GM21723 (cell line): ENCODE results near the gene MAPT.
"Not testable (repeated sequence)": the region's sequence is repeated elsewhere in the genome, so short reads cannot be mapped to it uniquely, and the experiment has no call there.

Experiments used
- ATAC-seq: cut with Tn5 transposase; IDR thresholded peaks from one replicate; pipeline ENCODE4 v1.9.1; 2021; ENCODE audit warnings: mild to moderate bottlenecking, moderate library complexity; ENCODE audit not compliant: unreplicated experiment

The MAPT gene

DNA sequence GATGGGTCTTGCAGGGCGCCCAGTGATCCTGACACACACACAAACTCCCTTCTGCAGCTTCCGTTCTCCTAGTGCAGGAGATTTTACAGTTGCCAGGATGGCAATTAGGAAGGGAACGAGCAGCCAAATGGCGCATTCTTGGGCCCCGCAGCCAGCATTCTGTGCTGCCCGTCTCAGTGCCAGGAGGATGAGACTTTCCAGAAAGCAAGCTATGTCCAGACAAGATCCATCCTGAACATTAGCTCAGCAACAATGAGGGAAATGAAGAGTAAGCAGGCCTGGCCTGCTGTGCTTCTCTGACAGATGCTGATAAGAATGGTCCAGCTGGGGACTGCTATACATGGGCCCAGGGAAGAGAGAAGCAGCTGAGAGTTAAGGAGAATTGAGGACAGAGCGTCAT, 33.2 kb upstream of the MAPT start:
- no peak for ATAC-seq

DNA sequence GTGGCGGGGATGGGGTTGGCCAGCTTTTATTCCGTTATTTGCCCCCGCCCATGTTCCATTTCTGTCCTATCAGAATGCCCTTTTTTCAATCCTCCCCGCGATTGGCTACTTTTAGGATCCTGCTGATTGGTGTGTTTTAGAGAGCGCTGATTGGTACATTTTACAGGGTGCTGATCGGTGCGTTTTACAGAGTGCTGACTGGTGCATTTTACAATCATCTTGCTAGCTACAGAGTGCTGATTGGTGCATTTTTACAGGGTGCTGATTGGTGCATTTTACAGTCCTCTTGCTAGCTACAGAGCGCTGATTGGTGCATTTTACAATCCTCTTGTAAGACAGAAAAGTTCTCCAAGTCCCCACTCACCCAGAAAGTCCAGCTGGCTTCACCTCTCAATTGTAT, 32.2 kb upstream of the MAPT start:
- ATAC-seq: not testable (repeated sequence)

DNA sequence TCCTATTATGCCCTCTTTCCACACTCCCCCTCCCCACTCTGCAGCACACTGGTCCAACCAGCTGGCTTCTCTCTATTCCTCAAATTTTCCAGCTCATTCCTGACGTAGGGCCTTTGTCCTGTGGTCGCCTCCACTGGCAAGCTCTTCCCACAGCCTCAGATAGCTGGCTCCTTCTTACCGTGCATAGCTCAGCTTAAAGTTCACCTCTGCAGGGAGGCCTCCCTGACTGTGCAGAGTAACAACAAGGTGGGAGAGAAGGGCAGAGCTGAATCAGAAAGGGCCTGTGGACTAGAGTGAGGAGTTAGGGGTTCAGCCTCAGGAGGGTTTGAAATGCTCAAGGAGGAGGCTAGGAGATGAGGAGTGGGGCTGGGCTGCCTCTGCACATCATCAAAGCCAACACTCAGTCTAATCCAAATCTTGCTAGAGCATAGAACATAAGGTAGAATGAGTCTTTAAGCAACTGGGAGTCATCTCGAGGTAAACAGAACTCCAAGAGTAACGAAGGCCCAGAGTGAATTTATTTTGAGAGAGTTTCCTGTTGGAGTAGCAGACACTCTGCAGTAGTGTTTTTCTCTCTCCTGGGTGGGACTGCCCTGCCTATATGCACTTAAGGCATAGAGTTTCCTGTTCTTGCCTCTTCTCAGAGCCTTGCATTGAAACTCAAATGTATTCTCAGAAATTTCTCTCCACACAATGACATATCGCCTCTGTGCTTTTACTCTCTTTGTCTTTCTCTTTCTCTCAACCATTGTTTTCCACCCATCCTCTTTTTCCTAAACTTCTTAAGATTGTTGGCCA, 30.3 kb upstream of the MAPT start:
- no peak for ATAC-seq

DNA sequence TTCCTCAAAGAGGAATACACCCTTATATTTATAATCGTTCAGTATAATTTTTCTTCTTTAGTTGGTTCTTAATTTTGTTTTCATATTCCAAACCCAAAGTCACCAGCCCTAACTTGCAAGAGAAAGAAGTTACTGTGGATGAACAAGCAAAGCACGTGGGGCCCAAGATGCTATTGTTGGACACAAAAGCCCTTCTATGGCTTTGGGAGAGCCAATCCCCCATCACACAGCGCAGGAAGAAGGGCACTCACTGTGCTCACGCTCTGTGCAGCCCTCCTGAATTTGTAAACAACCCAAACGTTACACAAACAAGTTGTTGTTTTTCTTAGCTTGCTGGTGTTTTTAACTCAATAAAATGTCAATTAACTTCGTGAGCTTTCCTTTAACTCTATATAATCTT, 27.2 kb upstream of the MAPT start:
- no peak for ATAC-seq

DNA sequence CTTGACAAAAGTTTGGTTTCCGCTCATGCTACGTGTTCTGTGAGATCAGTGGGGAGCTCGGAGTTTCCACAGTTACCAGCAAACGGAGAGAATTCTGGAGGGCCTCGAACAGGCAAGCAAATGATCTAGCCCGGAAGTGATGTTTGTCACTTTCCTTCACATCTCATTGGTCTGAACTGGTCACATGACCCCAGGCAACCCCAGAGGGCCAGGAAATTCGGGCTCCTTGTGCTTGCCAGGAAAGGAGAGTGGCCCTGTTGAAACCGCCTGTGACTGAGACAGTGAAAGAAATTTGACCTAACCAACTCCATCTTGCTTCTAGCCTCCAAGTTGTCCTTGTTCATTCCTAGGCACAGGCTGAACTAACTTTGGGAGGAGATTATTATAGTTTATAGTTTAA, 26.7 kb upstream of the MAPT start:
- no peak for ATAC-seq

DNA sequence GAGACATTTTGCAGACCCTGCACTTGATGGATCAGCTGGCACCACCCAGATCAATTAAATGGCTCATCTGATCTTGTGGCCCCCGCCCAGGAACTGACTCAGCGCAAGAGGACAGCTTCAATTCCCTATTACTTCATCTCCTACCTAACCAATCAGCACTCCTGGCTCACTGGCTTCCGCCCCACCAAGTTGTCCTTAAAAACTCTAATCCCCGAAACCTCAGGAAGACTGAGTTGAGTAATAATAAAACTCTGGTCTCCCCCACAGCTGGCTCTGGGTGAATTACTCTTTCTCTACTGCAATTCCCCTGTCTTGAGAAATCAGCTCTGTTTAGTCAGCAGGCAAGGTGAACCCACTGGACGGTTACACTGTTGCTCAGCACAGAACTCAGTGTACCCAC, 26.1 kb upstream of the MAPT start:
- ATAC-seq: no peak

DNA sequence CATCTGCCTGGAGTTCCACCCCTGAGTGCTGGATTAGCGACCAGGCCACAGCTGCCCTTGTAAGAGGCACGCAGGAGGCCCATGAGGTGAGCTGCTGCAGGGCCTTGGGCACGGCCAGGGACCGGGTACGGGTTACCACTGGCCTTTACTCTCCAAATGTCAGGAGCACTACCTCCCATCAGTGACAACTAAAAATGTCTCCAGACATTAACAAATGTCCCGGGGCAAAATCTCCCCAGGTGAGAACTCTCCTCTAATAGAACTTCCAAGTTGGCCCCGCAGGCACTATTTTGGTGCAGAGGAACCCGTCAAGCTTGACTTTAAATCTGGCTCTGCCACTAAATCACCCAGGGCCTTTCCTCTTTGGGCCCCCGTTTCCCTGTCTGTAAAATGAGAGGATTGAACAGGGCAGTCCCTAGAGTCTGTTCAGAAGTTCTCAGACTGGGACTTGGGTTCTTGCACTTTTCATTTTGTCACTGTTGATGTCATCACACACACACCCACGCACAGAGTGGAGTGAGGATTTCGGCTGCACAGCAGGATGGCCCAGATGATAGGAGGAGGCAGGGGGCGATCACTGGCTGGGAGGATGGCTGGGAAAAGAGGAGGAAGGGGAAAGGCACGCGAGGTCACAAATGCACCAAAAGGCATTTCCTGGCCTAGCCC, 24.5 kb upstream of the MAPT start:
- ATAC-seq: no peak

DNA sequence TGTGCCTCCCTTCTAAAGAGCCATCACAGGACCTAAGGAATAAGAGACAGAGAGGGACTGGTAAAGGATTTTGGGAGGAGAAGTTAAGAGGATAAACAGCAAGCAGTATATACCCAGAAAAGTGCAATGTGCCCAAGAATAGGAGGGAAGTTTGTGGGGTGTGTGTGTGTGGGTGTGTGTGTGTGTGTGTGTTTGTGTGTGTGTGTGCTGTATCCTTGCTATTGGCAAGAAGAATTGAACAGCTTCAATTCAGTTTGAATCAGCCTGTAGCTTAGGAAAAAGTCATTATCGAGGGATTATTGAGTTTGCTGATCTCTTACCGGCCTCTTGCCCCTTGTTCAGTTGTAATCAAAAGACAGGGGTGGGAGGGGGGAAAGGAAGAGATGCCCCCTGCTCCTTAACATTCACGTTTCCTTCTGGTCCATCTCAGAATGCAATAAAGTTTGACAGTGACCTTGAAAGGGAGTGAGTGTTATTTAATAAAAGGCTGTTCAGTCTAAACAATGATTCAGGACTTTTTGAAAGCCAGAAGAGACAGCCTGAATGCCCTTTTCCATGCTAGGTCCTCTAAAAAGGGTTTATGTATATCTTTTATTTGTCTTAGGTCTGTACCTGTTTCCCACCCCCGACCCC, 23.9 kb upstream of the MAPT start:
- no peak for ATAC-seq

DNA sequence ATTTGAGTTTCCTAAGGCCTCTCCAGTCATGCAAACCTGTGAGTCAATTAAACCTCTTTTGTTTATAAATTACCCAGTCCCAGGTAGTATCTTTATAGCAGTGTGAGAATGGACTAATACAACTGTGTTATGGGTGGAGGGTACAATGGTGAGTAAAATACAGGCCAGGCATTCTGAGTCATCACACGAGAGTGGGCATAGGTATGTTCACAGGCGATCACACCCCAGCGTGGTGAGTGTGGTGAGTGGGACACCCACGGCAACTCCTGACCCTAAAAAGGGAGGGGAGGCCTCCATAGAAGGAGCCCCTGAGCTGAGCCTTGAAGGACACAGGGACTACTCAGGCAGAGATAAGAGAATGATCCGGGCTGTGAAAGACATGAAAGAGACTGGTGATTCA, 22.6 kb upstream of the MAPT start:
- ATAC-seq: no peak

DNA sequence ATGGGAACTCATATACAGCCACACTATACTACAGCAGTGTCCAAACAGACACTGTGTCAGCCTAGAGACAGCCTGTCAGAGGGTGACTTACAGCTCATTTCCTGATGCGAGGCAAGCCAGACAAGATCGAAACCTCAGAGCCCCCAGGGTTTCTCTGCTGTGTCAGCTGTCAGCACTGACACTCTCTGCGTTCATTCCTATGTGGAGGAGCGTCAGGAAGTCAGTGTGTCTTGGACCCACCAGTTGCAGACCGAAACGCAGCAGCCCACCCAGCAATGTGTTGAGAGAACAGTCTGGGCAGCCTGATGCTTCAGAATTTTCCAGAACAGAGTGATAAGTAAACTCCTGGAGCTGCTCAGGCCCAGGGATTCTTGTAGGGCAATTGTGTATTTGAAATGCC, 20.6 kb upstream of the MAPT start:
- no peak for ATAC-seq

DNA sequence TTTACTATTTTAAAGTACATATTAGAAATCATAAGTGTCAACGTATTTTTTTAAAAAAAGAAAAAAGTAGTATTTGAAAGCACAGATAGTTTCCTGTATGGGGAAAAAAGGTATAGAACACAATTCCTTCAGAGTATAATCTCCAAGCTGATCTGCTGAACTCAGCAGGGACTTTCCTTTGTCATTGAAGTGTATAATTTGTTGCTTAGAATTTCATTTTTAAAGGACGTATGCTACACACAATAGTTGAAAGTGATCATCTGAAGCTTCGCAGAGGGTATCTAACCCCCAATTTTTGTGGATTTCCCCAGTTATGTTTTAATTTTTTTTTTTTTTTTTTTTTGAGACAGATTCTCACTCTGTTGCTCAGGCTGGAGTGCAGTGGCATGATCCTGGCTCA, 20.2 kb upstream of the MAPT start:
- no peak for ATAC-seq

DNA sequence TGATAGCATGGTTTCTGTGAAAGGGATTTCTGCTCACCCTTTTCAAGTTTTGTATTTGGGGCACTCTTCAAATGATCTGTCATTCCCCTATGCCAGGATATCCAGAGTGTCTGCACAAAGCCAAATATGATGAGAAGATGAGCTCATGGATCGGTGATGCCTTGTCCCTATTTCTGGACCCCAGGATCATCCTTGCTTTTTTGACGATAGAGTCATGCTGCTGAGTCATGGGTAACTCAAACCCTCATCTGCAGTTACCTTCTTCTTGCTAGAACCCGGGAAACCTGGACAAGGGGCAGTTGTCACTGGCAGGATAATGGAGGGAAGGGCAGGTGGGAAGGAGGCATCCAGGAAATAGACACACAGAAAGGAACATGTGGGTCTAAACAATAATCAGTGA, 17.8 kb upstream of the MAPT start:
- no peak for ATAC-seq

DNA sequence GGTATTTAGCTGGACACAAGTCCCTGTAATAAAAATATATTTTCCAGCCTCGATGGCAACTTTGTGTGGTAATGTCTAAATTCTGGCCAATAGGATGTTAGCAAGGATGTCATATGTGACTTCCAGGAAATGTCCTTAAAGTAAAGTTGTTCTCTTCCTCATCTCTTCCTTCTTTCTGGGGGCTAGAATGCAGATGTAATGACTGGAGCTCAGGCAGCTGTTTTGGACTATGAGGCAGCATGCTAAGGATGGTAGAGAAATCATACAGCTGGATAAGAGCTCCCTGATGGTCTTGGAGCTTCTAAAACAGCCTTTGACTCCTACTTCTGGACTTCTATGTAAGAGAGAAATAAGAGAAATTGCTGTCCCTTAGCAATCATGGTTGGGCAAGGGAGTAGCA, 16.9 kb upstream of the MAPT start:
- no peak for ATAC-seq

DNA sequence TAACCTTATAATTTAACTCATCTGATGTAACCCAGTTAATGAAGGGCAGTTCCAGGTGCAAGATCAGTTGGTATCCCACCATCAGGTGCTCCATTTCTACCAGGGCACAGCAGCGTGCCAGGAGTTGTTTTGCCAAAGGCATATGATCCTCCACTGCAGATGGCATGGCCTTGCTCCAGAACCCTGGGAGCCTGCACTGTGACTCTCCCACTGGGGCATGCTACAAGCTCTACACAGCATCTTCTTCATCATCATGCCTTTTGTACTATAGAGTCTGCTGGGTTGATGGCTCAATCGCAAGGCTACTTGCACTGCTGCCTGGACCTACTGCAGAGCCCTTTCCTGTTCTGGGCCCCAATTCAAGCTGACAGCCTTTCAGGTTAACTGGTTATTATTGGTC, 11.3 kb upstream of the MAPT start:
- ATAC-seq: no peak

DNA sequence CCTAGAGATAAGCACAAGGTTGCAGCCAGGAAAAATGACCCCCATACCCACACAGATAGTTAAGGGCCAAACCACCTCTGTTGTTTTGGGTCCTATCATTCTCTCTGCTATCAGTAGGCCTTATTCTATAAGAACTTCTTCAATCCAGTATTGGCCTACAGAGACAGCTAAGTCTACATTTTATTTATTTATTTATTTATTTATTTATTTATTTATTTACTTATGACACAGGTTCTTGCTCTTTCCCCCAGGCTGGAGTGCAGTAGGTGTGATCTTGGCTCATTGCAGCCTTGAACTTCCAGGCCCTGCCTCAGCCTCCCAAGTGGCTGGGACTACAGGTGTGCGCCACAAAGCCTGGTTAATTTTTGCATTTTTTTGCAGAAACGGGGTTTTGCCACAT, 7.5 kb upstream of the MAPT start:
- no peak for ATAC-seq

DNA sequence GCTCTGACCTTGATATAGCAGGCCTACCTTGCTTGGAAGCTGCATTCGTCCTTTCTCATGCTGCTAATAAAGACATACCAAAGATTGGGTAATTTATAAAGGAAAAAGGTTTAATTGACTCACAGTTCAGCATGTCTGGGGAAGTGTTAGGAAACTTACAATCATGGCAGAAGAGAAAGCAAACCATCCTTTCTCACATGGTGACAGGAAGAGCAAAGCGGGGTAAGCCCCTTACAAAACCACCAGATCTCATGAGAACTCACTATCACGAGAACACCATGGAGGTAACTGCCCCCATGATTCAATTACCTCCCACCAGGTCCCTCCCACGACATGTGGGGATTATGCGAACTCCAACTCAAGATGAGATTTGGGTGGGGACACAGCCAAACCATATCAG, 6.0 kb upstream of the MAPT start:
- no peak for ATAC-seq

DNA sequence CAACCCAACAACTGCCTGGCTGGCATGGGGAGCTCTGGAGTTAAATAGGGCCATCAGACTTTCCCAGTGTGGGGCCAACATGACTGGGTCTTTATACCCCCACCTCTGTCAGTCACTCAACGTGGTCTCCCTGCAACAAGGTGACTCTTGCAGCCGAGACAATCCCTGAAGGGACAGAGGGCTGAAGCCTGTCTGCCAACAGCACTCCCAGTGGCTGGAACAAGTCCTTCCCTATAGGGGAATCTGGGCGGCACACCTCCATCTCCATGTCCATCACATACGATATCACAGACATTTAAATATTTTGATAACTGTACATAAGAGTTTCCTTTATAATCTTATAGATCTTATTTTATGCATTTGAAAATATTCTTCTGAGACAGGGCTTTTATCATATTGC, 4.8 kb upstream of the MAPT start:
- ATAC-seq: no peak

DNA sequence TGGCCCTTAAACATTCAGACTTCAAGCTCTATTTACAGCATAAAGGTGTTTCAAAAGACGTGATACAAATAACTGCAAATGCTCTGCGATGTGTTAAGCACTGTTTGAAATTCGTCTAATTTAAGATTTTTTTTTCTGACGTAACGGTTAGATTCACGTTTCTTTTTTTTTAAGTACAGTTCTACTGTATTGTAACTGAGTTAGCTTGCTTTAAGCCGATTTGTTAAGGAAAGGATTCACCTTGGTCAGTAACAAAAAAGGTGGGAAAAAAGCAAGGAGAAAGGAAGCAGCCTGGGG, 681 bp upstream of the MAPT start:
- ATAC-seq: no peak

DNA sequence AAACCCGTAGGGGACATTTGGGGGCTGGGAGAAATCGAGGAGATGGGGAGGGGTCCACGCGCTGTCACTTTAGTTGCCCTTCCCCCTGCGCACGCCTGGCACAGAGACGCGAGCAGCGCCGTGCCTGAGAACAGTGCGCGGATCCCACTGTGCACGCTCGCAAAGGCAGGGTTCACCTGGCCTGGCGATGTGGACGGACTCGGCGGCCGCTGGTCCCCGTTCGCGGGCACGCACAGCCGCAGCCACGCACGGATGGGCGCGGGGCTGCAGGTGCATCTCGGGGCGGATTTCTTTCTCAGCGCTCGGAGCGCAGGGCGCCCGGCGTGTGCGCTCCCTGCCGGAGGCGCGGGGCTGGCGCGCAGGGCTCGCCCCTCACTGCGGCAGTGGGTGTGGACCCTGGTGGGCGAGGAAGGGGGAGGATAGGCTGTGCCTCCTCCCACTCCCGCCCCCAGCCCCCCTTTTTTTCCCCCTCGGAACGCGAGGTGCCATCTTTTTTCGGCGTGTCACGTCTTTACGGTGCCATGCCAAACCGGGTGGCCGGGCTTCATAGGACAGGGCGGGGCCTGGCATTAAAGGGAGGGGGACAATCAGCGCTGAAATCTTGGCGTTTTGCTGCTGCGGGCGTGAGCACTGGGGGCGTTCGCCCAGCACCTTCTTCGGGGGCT, 1.1 kb downstream of the MAPT start:
- no peak for ATAC-seq

DNA sequence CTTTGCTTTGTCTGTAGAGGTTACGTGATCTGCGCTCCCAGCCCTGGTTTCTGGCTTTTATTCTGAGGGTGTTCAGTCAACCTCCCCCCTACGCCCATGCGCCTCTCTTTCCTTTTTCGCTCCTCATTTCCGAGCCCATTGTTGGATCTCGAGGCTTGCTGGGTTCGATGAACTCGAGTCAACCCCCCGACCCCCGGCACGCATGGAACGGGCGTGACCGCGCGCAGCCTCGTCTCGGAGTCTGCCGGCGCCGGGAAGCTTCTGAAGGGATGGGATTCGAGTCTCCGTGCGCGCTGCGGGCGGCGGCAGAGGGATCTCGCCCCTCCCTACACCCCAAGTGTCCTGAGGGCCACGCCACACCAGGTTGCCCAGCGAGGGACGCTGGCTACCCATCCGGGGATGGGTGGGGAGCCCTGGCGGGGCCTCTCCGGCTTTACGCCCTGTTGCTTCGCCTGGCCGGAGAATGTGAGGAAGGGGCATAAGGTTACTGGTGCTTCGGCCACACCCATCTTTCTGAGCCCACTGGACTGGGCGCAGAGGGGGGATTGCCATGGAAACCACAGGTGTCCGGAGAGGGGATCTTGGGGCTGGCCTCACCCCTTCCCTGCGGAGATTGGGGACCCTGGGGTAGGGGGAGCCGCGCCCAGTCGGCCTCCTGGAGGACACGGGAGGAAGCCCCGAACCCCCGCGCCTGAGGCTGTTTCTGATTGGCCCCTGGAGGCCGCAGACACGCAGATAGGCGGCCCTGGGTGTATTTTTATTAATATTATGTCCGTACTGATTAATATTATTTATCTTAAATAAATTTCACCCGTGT, 1.8 kb downstream of the MAPT start:
- ATAC-seq: no peak
